NCI-H1930 (cell line): ENCODE measurements around the gene AVPR1B.

Source experiments
- DNase-seq, 2 experiments: peaks; one replicate each; lab custom pipeline; 2025; lab: John Stamatoyannopoulos, UW

Gene AVPR1B, protein sequence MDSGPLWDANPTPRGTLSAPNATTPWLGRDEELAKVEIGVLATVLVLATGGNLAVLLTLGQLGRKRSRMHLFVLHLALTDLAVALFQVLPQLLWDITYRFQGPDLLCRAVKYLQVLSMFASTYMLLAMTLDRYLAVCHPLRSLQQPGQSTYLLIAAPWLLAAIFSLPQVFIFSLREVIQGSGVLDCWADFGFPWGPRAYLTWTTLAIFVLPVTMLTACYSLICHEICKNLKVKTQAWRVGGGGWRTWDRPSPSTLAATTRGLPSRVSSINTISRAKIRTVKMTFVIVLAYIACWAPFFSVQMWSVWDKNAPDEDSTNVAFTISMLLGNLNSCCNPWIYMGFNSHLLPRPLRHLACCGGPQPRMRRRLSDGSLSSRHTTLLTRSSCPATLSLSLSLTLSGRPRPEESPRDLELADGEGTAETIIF

DNA sequence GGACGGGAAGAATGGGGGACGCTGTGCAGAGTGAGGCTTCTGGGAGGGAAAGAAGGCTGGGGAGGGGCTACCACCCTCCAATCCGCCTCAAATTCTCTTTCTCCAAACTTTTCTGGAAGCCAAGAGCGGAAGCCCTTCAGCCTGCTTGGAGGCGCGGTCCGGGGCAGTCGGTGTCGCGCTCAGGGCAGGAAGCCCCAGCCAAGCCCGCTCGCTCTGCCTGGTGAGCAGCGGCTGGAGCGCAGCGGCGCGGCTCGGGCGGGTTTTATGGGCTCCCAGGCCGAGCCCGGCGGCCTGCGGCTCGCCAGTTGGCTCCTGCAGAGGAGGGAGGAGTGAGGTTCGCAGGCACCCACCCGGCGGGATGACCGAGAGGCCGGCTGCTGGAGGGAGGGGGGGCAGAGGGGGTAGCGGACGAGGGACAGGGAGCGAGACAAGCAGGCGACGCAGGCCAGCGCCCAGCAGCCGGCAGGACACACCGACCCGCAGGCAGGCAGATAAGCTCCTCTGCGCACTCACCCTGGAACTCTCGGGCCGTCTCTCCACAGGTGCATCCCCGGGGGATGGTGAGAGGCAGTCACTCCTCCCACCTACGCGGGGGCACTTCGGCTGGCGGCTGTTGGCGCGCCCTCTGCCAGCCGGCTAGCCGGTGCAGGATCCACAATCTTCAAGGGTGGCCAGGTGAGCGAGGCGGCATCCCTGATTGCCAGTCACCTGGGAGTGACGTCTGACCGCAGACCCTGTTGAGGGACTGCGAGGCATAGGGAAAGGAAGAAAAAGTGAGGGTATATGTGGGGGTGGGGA is at the start of gene AVPR1B:
AVPR1B (minus strand) TSS at position 238 of the 798 bp plus-strand sequence. CDS start 498 bp downstream, outside the sequence.
- DNase-seq = no peak

DNA sequence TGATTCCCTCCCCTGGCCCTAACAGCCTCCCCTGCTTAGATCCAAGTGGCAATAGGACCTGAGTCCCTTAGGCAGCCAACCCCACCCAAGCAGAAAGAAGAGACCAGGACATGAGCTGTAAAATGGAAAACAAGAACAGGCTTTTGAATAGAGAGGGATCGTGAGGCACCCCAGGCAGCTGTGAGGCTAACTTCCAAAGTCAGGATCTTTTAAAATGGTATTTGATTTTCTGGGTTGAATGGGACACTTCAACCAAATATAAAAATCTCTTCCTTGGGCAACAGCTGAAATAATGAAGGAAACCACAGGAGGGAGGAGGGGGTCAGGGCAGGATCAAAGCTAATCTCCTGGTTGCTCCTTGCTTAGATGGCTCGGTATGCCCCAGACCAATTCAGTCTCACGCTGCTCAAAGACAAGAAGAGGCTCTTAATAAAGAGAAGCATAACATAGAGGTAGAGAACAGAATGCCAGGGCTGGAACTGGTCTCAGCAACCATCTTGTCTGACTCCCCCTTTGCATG is 28.6 kb upstream of the AVPR1B start:
- no peak for DNase-seq

DNA sequence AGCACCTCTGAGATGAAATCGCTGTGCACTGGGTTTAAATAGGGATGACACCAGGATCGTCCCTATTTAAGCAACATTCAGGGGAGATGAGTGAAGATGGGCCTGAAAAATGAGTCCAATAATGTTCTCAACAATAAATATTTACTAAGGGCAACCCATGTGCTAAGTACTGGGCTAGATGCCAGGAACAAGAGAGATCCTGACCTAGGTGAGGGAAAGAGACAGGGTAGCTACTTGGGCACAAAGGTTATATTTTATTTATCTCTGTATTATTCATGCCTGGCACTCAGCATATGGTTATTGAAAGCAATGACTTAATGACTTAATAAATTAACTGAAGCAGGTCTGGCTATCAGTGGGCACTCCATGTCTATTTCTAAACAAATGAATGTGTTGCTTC is 27.4 kb upstream of the AVPR1B start:
- DNase-seq = no peak

DNA sequence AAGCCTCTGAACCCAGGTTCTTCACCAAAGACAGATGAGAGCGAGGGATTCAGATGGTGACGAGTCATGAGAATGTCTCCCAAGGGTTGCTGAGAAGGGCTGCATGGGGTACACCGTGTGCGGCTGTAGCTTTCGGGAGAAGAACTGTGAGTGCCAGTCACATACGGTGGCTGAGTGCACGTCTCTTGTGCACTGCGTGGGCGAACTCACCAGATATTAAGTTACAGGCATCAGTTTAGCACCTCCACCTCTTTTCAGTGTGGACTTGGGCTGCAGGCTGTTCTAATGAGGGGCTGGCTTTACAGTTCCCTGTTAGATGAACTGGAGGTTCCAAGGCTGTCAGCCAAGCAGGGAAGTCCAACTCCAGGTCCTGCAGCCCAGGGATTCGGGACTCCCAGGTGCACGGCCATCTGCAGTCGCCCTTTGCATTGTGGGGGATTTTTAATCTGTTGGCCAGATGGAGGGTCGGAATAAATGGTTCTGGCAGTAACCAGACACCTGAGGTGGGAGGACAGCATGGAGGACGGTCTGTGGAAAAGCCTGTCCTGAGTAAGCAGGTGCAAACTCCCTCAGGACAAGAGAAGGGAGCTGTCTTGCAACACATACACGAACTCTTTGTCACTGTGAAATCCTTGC is 26.5 kb upstream of the AVPR1B start:
- DNase-seq = no peak

DNA sequence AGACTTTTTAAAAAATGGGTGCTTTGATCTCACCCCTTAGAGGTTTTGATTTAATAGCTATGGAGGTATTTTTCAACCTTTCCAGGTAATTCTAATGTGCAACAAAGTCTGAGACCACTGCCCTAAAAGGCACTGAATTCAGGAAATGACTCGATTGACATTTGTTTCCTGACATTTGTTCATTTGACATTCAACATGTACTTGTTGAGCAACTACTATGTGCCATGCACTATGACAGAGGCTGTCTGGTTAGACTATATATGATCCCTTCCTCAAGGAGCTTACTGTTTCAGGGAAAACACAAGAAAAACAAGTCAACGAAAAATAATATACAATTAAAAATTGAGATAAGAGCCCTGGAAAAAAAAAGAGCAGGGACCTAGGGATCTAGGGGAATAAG is 25.6 kb upstream of the AVPR1B start:
- DNase-seq = no peak

DNA sequence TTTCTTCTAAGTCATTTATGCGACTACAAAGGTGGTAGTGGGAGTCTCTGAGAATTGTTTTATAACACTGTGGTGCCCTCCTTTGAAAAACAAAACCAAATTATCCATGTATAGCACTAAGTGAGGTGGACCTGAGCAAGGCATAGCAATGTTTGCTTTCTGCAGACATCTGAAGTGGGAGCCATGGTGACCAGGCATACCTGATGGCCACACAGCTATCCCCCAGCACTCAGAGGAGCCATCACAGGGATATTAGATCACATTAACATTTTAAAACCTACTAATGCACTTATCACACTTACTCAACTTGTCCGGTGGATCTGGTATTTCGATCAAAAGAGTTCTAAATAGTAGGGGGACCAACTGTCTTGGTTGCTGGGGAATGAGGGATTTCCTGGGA is 24.8 kb upstream of the AVPR1B start:
- DNase-seq = no peak

DNA sequence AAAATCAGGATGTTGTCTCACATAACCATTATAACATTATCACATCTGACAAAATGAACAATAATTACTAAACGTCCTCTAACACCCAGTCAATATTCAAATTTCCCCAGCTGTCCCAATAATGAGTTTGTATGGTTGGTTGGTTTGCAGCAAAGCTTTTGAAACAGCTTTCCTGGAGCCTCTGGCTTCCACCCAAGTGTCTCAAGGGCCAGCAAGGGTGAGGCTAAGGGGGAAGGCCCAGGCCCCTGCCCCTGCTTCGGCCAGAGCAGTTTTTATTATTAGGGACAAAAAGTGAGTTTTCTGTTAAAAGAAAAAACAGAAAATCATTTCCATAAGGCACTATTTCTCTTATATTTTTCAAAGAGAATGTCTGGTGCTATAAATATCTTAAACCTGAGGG is 19.1 kb upstream of the AVPR1B start:
- no peak for DNase-seq

DNA sequence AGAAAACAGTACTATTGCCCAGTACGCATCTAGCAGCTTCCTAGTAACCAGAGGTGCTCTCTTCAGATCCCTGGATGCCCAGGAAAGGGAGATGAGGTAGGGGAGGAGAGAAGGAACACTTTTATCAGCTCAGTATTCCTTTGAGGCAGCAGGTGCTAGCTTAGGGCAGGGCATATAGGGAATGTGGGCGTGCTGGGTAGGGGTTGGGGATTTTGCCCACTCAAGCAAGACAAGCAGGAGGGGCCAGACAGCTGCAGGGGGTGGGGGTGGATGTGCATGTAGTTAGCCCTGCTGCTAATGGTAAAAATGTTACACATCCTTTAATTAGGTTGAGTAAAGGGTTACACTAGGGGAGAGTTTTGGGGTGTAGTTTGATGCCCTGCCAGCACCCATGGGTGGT is 18.1 kb upstream of the AVPR1B start:
- DNase-seq = no peak

DNA sequence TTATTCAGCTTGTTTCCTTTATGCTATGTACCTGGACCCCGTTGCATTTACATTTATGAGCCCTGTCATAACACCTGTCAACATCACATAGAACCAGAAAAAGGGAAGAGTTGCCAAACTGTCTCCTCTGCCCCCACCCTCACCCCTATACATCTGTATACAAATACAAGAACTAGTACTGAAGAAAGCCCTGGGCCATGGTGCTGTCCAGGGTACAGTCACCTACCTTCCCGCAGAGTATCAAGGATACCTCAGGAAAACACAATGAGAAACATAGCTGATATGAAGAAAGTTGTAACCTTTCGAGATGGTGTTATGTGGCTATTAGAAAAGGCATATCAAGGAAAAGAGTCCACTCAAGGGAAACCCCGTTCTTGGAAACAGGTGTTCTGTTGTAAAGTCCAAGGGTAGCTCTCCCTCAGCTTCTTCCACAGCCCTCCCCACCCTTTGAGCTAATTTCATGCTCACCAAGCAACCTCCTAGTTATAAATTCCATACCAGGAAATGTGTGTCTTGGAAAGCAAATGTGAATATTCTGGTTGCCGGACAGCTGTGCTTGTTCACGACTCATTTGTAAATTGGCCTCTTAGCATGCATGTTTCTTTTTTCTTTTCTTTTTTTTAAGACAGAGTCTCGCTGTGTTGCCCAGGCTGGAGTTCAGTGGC is 16.7 kb upstream of the AVPR1B start:
- no peak for DNase-seq

DNA sequence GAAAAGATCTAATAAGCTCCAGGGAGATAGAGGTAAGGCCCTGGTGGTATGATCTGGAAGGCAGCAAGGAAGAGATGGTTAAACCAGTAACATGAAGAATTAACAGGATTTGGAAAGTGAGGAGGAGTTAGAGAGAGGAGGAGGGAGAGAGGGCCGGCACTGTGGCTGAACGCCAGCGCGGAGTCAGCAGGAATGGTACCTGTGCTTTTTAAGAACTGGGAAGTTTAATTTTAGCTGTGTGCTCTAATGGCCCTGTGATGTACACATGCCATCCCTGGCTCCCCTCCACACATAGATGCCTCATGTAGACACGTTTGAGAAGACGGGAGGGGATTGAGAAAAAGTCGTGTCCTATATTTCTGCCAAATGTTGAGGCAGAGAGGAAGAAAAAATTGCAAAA is 13.8 kb upstream of the AVPR1B start:
- DNase-seq = no peak

DNA sequence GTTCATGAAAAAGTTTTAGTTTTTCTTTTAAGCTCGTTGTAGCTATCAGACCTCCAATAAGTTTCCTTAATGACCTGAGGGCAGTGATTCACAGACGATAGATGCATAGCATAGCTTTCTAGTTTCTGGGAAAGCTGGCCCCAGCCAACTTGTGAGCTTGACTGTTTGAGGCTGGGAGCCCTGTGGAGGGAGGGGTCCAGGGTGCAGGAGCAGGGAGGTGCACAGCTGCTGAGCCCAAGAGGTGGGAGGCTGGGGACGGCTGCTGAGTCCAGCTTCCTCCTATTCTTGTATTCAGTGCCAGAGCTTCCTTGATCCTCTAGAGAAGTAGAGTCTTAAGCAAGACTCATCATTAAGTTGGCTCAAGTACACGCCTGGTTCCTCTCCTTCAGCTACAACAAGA is 11.0 kb upstream of the AVPR1B start:
- no peak for DNase-seq

DNA sequence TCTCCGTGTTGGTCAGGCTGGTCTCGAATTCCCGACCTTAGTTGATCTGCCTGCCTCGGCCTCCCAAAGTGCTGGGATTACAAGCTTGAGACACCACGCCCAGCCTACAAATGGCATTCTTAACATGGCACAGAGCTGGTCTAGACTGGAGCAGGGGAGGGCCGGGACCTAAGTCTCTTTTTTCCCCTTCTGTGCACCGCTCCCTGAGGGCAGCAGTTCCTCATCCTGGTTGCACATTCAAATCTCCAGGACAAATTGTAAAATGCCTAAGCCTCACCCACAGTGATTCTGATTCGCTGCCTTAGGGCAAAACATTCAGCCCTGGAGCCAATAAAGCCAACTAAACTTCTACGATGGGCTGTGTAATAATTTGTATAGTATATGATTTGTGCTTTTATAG is 10.1 kb upstream of the AVPR1B start:
- no peak for DNase-seq

DNA sequence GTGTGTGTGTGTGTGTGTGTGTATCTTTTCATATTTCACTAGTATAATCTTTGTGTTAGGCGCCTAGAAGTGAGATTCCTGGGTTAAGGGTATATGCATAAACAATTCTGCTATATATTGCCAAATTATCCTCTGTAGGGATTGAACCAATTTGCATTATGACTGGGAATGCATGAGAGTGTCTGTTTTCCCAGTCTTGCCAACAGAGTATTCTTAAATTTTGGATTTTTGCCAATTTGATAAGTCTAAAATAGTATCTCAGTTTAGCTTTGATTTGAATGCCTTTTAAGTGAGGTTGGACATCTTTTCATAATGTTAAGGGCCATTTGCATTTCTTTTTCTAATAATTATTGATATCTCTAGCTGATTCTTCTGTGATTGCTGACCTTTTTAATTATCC is 8.2 kb upstream of the AVPR1B start:
- DNase-seq = no peak

DNA sequence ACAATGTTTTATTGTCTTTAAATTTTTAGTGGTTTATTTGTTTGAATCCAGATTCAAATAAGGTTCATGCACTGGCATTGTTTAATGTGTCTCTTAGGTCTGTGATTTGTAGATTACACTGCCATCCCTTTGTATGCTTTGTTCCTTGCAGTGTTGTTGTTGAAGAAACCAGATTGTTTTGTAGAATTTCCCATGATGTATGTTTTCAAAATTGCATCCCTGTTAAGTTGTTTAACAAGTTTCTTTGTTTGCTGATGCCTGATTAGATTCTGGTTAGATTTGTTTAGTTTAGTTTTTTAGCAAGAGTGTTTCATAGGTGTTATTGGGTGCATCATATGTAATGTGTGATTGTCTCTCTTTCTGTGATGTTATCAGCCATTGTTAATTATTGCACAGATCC is 5.5 kb upstream of the AVPR1B start:
- no peak for DNase-seq

DNA sequence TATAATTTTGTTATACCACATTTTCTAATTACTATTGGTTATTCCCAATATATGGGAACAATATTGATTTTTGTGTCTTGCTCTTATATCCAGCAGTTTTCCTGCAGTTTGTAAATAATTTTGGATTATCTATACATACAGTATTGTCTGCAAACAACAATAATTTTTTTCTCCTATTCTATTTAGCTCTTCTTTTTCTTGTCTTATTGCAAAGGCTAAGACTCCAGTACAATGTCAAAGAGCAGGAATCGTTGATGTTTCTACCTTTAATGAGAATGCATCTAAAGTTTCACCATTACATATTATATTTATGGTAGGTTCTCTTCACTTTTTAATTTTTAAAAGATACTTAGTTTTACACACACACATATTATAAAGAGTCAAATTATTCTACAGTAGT is 4.1 kb upstream of the AVPR1B start:
- no peak for DNase-seq

DNA sequence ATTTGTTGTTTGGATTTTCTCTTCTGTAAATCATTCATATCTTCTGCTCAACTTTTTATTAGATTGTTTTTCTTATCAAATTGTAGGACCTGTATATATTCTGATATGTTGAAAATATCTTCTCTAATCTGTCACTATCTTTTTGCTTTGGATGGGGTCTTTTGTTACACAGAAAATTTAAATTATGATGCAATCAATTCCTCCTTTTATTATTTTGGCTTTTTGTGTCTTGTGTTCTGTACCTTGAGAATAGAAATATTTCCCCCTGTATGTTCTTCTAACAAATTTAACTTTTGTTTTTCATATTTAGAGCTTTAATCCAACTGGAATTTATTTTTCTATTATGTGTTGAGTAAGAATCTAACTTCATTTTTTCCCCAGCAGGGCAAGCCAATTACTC is 3.2 kb upstream of the AVPR1B start:
- no peak for DNase-seq

DNA sequence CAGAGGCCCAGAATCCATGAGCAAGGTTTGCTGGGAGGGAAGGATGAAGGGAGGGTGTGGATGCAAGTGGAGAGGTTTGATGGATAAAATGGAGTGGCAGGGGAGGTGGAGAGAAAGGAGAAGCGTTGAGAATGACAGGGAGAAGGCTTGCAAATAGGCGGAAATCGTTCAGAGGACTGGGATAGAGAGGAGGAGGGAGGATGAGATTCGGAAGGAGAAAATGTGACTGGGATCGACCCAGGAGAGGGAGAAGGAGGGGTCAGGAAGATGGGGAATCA is 376 bp downstream of the AVPR1B start:
- no peak for DNase-seq

DNA sequence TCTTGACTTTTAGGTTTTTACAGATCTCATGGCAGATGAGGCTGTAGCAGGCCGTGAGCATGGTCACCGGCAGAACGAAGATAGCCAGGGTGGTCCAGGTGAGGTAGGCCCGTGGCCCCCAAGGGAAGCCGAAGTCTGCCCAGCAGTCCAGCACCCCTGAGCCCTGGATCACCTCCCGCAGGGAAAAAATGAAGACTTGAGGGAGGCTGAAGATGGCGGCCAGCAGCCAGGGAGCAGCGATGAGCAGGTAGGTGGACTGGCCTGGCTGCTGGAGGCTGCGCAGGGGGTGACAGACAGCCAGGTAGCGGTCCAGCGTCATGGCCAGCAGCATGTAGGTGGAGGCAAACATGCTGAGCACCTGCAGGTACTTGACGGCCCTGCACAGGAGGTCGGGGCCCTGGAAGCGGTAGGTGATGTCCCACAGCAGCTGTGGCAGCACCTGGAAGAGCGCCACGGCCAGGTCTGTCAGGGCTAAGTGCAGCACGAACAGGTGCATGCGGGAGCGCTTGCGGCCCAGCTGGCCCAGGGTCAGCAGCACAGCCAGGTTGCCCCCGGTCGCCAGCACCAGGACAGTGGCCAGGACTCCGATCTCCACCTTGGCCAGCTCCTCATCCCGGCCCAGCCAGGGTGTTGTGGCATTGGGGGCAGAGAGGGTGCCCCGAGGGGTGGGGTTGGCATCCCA is 856 bp downstream of the AVPR1B start:
- DNase-seq = no peak

DNA sequence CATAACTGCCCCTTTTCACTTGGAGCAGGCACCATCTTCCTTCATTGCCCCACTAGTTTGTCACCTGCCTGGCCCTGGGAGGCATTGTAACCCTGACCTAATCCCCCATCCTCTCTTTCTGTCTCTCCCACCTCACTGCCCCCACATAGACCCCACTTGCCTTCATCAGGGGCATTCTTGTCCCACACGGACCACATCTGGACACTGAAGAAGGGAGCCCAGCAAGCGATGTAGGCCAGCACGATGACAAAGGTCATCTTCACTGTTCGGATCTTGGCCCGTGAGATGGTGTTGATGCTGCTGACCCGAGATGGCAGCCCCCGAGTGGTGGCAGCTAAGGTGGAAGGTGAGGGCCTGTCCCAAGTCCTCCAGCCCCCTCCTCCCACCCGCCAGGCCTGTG is 1.4 kb downstream of the AVPR1B start:
- no peak for DNase-seq

DNA sequence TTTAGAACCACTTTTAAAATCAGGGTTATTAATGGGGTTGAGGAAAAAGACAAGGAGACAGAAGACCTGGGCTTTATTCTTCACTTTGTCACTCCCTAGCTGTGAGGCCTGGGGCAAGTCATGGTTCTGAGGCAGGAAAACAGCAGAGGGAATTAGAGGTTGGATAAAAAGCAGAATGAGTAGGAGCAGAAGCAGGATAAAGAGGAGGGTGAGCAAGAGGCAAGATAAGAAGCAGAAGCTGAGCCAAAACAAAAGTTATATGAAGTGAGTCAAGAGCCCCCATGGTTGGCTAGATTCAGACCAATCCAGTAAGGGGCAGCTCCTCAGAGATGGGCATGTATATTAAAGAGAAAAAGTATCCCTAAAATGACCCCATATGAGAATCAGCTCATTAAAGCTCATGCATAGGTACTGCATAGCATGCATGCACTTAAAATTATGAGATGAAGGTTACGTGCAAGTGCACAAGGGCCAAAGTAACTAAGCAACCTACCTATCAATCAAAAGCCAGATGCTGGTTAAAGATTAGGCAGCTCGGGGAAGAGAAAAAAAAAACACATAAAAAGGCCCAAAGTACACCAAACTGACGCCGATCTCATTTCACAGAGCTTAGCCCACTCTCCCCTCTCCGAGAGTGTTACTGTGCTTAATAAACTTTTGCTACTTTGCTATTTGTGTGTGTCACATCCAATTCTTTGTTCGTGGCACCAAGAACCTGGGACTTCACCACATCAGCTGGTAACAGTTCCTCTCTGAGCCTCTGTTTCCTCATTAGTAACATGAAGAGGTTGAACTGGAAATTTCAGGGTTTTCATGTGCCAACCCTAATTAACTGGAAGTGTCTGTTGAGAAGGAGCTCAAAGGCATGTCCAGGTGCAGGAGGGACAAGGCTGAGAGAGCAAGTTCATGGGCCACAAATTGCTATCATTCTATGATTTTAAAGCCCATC is 2.2 kb downstream of the AVPR1B start:
- DNase-seq = no peak
